ENCODE results near the gene PARD3.

PARD3 gene

GRCh38 chr10:34740321-34740720 is 74.8 kb downstream of the PARD3 start:
- peak overlapping the region; percentile 56 for H3K4me2 ChIP-seq
- H3K36me3 ChIP-seq (ENCODE audit: insufficient read depth) = no peaks in the 10 kb centered on the region
- peaks cover 66% of the 10 kb centered on the region; the same call in 1 of the 2 replicates for H3K79me2 ChIP-seq (ENCODE audit: insufficient read depth, low read depth)
- no peak overlapping the region for H3K4me3 ChIP-seq (IDR thresholded peaks at IDR 0.05; ENCODE audit: insufficient read depth, low read depth, low read length)
- H3K9ac ChIP-seq = no peak overlapping the region
- H3K27ac ChIP-seq = no peak overlapping the region
- no peak overlapping the region for H2AFZ ChIP-seq (ENCODE audit: low read depth)
- peaks cover 51% of the 10 kb centered on the region for H3K4me1 ChIP-seq (ENCODE audit: low read depth, poor library complexity, severe bottlenecking)
- peaks cover 5% of the 10 kb centered on the region; the same call in 1 of the 2 replicates for H4K20me1 ChIP-seq (ENCODE audit: insufficient read depth)
- no peak for TF ChIP-seq CTCF (conservative IDR thresholded peaks at IDR 0.05; ENCODE audit: low read depth, low read length)
- H3K27me3 ChIP-seq (ENCODE audit: insufficient read depth, low read depth) = no peaks in the 10 kb centered on the region

GRCh38 chr10:34739915-34740314 is 75.2 kb downstream of the PARD3 start:
- no peaks in the 10 kb centered on the region for H3K36me3 ChIP-seq (ENCODE audit: insufficient read depth)
- H4K20me1 ChIP-seq (ENCODE audit: insufficient read depth) = peaks cover 5% of the 10 kb centered on the region
- H3K4me2 ChIP-seq = peak overlapping the region; percentile 56
- H3K27ac ChIP-seq = no peak overlapping the region
- H3K27me3 ChIP-seq (ENCODE audit: insufficient read depth, low read depth) = no peaks in the 10 kb centered on the region
- no peak overlapping the region for H3K9ac ChIP-seq
- H3K4me3 ChIP-seq (IDR thresholded peaks at IDR 0.05; ENCODE audit: insufficient read depth, low read depth, low read length) = no peak overlapping the region
- TF ChIP-seq CTCF (conservative IDR thresholded peaks at IDR 0.05; ENCODE audit: low read depth, low read length) = no peak
- no peak overlapping the region for H2AFZ ChIP-seq (ENCODE audit: low read depth)
- peaks cover 51% of the 10 kb centered on the region for H3K4me1 ChIP-seq (ENCODE audit: low read depth, poor library complexity, severe bottlenecking)
- peaks cover 68% of the 10 kb centered on the region; the same call in 1 of the 2 replicates for H3K79me2 ChIP-seq (ENCODE audit: insufficient read depth, low read depth)

- Histone ChIP-seq H4K20me1 (ENCODE audit: insufficient read depth) (peaks cover 5% of the 10 kb centered on the region), H3K79me2 (ENCODE audit: insufficient read depth, low read depth) (peaks cover 60% of the 10 kb centered on the region; the same call in 1 of the 2 replicates), H3K36me3 (ENCODE audit: insufficient read depth) (no peaks in the 10 kb centered on the region), H3K4me3 (IDR thresholded peaks at IDR 0.05; ENCODE audit: insufficient read depth, low read depth, low read length) (no peak overlapping the region), H3K27ac (no peak overlapping the region; the same call in 1 of the 2 replicates), H3K4me2 (peak overlapping the region; percentile 26; the same call in 1 of the 2 replicates), H3K27me3 (ENCODE audit: insufficient read depth, low read depth) (no peaks in the 10 kb centered on the region), H2AFZ (ENCODE audit: low read depth) (no peak overlapping the region), H3K4me1 (ENCODE audit: low read depth, poor library complexity, severe bottlenecking) (peaks cover 58% of the 10 kb centered on the region), H3K9ac (no peak overlapping the region)
- TF ChIP-seq CTCF (conservative IDR thresholded peaks at IDR 0.05; ENCODE audit: low read depth, low read length) = no peak
Observed at GRCh38 chr10:34737772-34738169, 77.3 kb downstream of the PARD3 start.

GRCh38 chr10:34736976-34737771 is 77.9 kb downstream of the PARD3 start:
- H3K4me3 ChIP-seq (IDR thresholded peaks at IDR 0.05; ENCODE audit: insufficient read depth, low read depth, low read length) = no peak overlapping the region

More at GRCh38 chr10:34736976-34737771, 77.9 kb downstream of the PARD3 start:
- Histone ChIP-seq H3K79me2 (ENCODE audit: insufficient read depth, low read depth) (peaks cover 60% of the 10 kb centered on the region; the same call in 1 of the 2 replicates), H3K4me1 (ENCODE audit: low read depth, poor library complexity, severe bottlenecking) (peaks cover 58% of the 10 kb centered on the region), H3K36me3 (ENCODE audit: insufficient read depth) (no peaks in the 10 kb centered on the region), H2AFZ (ENCODE audit: low read depth) (no peak overlapping the region), H3K9ac (no peak overlapping the region), H3K27ac (no peak overlapping the region; the same call in 1 of the 2 replicates), H4K20me1 (ENCODE audit: insufficient read depth) (peaks cover 5% of the 10 kb centered on the region), H3K4me2 (peak overlapping the region; percentile 26; the same call in 1 of the 2 replicates), H3K27me3 (ENCODE audit: insufficient read depth, low read depth) (no peaks in the 10 kb centered on the region)
- no peak for TF ChIP-seq CTCF (conservative IDR thresholded peaks at IDR 0.05; ENCODE audit: low read depth, low read length)

Data from KMS-11 (cell line).